GM19468 (cell line): ENCODE results near the gene NPLOC4.

Source experiments
- ATAC-seq: cut with Tn5 transposase; IDR thresholded peaks from one replicate; pipeline ENCODE4 v1.9.1; 2021; ENCODE audit warnings: mild to moderate bottlenecking, moderate library complexity, moderate number of reproducible peaks; ENCODE audit not compliant: unreplicated experiment; ENCODE audit errors: extremely low read depth

Gene NPLOC4

GRCh38 chr17:81513372-81513752, 123.5 kb downstream of the NPLOC4 start:
- ATAC-seq: no peak

GRCh38 chr17:81512562-81513371, 124.1 kb downstream of the NPLOC4 start, which contains the start of gene ACTG1:
ACTG1 (minus strand) TSS chr17:81512799; CDS start chr17:81512354, 445 bp downstream.
- peak; percentile 39 for ATAC-seq

GRCh38 chr17:81511804-81512561, 124.9 kb downstream of the NPLOC4 start:
- no peak for ATAC-seq

DNA sequence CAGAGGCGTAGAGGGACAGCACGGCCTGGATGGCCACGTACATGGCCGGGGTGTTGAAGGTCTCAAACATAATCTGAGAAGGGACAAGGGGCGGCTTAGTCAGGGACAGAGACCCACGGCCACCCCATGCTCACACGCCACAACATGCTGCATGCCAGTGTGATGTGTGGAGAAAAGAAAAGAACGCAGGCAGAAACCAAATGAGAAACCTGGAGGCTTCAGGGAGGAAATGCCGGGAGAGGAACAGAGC, 125.4 kb downstream of the NPLOC4 start:
- ATAC-seq: no peak

- no peak for ATAC-seq
Measured at GRCh38 chr17:81510785-81511553, 125.9 kb downstream of the NPLOC4 start.

- no peak for ATAC-seq
Measured at GRCh38 chr17:81509972-81510784, 126.7 kb downstream of the NPLOC4 start.

DNA sequence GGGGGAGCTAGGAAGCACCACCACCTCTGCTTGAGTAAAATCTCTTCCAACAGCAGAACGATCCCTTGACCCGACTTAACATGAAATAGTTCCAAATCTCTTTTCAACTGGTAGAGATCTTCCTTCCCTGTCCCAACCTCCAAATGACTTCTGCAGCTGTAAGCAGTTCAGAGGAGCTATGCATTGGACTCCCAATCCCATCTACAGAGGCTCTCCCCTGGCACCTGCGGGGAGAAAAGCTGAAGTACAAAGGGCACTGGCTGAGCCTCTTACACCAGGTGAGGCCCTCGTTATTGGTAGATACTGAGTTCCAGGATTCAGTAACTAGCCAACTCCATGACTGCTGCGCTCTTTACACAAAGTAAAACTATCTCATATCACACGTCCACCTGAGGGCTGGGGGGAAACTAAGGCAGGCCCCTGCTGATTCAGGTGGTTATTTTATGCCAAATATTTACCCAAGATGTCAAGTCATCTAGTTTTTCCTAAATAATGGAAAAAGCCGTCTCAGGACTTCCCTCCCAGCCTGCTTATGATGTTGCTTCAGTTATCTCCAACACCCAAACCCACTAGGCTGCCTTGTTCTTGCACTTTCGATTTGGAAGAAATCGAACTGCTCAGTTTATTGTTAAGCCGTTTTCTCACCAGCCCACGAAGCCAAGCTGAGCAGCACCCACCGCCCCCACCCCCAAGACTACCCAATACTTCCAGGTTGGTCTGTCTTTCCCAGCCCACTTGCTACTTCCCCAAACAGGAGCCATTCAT, 127.5 kb downstream of the NPLOC4 start:
- no peak for ATAC-seq

DNA sequence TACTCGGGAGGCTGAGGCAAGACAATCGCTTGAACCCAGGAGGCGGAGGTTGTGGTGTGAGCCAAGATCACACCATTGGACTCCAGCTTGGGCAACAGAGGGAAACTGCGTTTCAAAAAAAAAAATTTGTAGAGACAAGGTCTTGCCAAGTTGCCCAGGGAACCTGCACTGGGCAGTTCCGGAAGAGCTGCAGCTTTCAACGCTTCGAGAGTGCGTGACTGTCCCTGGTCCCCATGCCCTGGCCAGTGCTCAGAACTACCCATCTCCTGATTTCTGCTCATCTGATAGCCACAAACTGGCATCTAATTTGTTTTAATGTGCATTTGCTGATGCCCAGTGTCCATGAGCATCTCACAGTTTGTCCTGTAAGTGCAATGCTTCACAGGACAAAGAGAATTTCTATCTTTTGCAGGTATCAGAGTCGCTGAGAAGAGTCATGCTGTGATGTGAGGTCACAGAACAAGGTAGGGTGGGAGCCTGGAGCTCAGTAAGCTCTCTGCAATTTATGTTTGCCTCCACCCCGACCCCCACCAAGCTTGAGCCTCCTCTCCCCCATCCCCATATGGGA, 128.2 kb downstream of the NPLOC4 start:
- ATAC-seq: no peak
